HepG2 (cell line): Measurements from ENCODE around the gene OPRL1. TPM values are rescaled to one million over a fixed set of nuclear protein-coding genes. Genes with fewer than 3 reads are reported as not detected.
A peak's percentile ranks its signal among the peaks of the same experiment; 100 is the strongest.

Experiments
- BRD4 ChIP-seq: sonication (generic); formaldehyde crosslinking; IDR thresholded peaks from 2 replicates; pipeline ENCODE4 v1.4.0; 2020; ENCODE audit warnings: missing genetic modification reagents
- E2F5 ChIP-seq: sonication (generic); formaldehyde crosslinking; conservative IDR thresholded peaks from 2 replicates; pipeline ENCODE4 v1.4.0; 2020; ENCODE audit warnings: missing genetic modification reagents
- EED ChIP-seq: sonication (generic); formaldehyde crosslinking; IDR thresholded peaks from 2 replicates; pipeline ENCODE4 v1.5.0; 2020; ENCODE audit warnings: mild to moderate bottlenecking, missing genetic modification reagents
- FOXJ3 ChIP-seq: sonication (generic); formaldehyde crosslinking; IDR thresholded peaks from 2 replicates; pipeline ENCODE4 v1.4.0; 2020; ENCODE audit warnings: missing genetic modification reagents, mild to moderate bottlenecking, borderline replicate concordance
- HES4 ChIP-seq: sonication (generic); formaldehyde crosslinking; IDR thresholded peaks from 2 replicates; pipeline ENCODE4 v1.9.0; 2021; ENCODE audit warnings: mild to moderate bottlenecking, missing genetic modification reagents, borderline replicate concordance
- KAT7 ChIP-seq: IDR thresholded peaks from 2 replicates; pipeline ENCODE4 v1.6.1; 2018; ENCODE audit warnings: borderline replicate concordance, missing compliant biosample characterization
- NFYC ChIP-seq: IDR thresholded peaks from 2 replicates; pipeline ENCODE4 v1.6.1; 2016; ENCODE audit warnings: missing genetic modification reagents, missing compliant biosample characterization
- RXRB ChIP-seq: IDR thresholded peaks from 2 replicates; pipeline ENCODE4 v1.6.1; 2016; ENCODE audit warnings: borderline replicate concordance, missing genetic modification reagents, missing compliant biosample characterization
- SIN3B ChIP-seq: fragments of 150-350 bp; IDR thresholded peaks from 2 replicates; pipeline ENCODE4 v1.6.1; 2014; ENCODE audit warnings: low read length
- SKI ChIP-seq: fragments of 450-650 bp; IDR thresholded peaks from one replicate; pipeline ENCODE4 v1.6.1; 2018; ENCODE audit warnings: mild to moderate bottlenecking; ENCODE audit not compliant: partially characterized antibody
- STAT6 ChIP-seq: sonication (generic); formaldehyde crosslinking; IDR thresholded peaks from 2 replicates; pipeline ENCODE4 v1.4.0; 2020; ENCODE audit warnings: missing genetic modification reagents, mild to moderate bottlenecking, borderline replicate concordance
- ZBTB21 ChIP-seq: sonication (generic); formaldehyde crosslinking; IDR thresholded peaks from 2 replicates; pipeline ENCODE4 v1.4.0; 2020; ENCODE audit warnings: missing genetic modification reagents
- ZBTB46 ChIP-seq: sonication (generic); formaldehyde crosslinking; IDR thresholded peaks from 2 replicates; pipeline ENCODE4 v1.4.0; 2020; ENCODE audit warnings: mild to moderate bottlenecking, missing genetic modification reagents, borderline replicate concordance
- ZFP36L1 ChIP-seq: sonication (generic); formaldehyde crosslinking; IDR thresholded peaks from 2 replicates; pipeline ENCODE4 v1.8.0; 2022; ENCODE audit warnings: mild to moderate bottlenecking, missing genetic modification reagents, moderate library complexity
- ZMAT5 ChIP-seq: sonication (generic); formaldehyde crosslinking; IDR thresholded peaks from 2 replicates; pipeline ENCODE4 v1.5.0; 2020; ENCODE audit warnings: mild to moderate bottlenecking, low read depth, missing genetic modification reagents, borderline replicate concordance
- ZNF101 ChIP-seq: sonication (generic); formaldehyde crosslinking; IDR thresholded peaks from 2 replicates; pipeline ENCODE4 v1.4.0; 2020; ENCODE audit warnings: mild to moderate bottlenecking, low read depth, missing genetic modification reagents, borderline replicate concordance
- ZNF160 ChIP-seq: sonication (generic); formaldehyde crosslinking; IDR thresholded peaks from 2 replicates; pipeline ENCODE4 v1.8.0; 2022; ENCODE audit warnings: mild to moderate bottlenecking, inconsistent platforms, missing genetic modification reagents
- ZNF530 ChIP-seq: sonication (generic); formaldehyde crosslinking; IDR thresholded peaks from 2 replicates; pipeline ENCODE4 v1.5.0; 2020; ENCODE audit warnings: low read depth, mild to moderate bottlenecking, missing genetic modification reagents
- ZNF550 ChIP-seq: sonication (generic); formaldehyde crosslinking; IDR thresholded peaks from 2 replicates; pipeline ENCODE4 v1.4.0; 2020; ENCODE audit warnings: mild to moderate bottlenecking, missing genetic modification reagents, borderline replicate concordance
- polyA plus RNA-seq, 8 experiments: library from polyadenylated mRNA; depleted of rRNA in 3 of 8; stranded (reverse) in 7 of 8; unstranded in 1 of 8; fragments of >200 nt; fragmentation: Illumina TruSeq in 4 of 8; extraction: Trizol in 4 of 8; gene quantifications; 2 replicates each; pipeline versions ENCODE4 v1.2.1 to v1.2.3, GENCODE V29; 2011 to 2016; ENCODE audit warnings: low read depth in 4 of 8, missing spikeins in 1 of 8, mixed read lengths in 1 of 8; ENCODE audit not compliant: insufficient read depth in 1 of 8
- total RNA-seq, 5 experiments: library from RNA; depleted of rRNA; stranded (reverse); fragments of >200 nt; fragmentation: Illumina TruSeq; extraction: Trizol; gene quantifications; 2 replicates each; pipeline ENCODE4 v1.2.3, GENCODE V29; 2016; ENCODE audit warnings: low read depth in 1 of 5
- TF ChIP-seq, protein P1 (sequence below): sonication (generic); formaldehyde crosslinking; IDR thresholded peaks from 2 replicates; pipeline ENCODE4 v1.9.0; 2021; ENCODE audit warnings: missing genetic modification reagents, borderline replicate concordance

Gene OPRL1
- total and polyA plus RNA-seq, 2 of the 13 experiments (the other 11 are each of a cell fraction or from before 2014, with no cell fraction given) = 0.35 to 0.71 TPM

- TF ChIP-seq ZNF550 (CRISPR knock-in tag) = no peak
- TF ChIP-seq RXRB (CRISPR knock-in tag) = peak; percentile 50; the same call in 1 of the 2 replicates
- peak; percentile 84 for TF ChIP-seq BRD4
- TF ChIP-seq ZNF530 (CRISPR knock-in tag) = no peak
- TF ChIP-seq ZFP36L1 (CRISPR knock-in tag) = peak; percentile 91; the same call in 1 of the 2 replicates
- TF ChIP-seq SIN3B = no peak
- TF ChIP-seq SKI = no peak
- peak; percentile 57; the same call in 1 of the 2 replicates for TF ChIP-seq STAT6 (CRISPR knock-in tag)
- no peak for TF ChIP-seq ZMAT5 (CRISPR knock-in tag)
- peak; percentile 42 for TF ChIP-seq NFYC (CRISPR knock-in tag)
- TF ChIP-seq HES4 (CRISPR knock-in tag) = peak; percentile 13; the same call in 1 of the 2 replicates
- peak; percentile 57; the same call in 1 of the 2 replicates for TF ChIP-seq KAT7
- no peak for TF ChIP-seq ZBTB46 (CRISPR knock-in tag)
- TF ChIP-seq EED (CRISPR knock-in tag) = peak; percentile 61; the same call in 1 of the 2 replicates
- TF ChIP-seq, protein P1, sequence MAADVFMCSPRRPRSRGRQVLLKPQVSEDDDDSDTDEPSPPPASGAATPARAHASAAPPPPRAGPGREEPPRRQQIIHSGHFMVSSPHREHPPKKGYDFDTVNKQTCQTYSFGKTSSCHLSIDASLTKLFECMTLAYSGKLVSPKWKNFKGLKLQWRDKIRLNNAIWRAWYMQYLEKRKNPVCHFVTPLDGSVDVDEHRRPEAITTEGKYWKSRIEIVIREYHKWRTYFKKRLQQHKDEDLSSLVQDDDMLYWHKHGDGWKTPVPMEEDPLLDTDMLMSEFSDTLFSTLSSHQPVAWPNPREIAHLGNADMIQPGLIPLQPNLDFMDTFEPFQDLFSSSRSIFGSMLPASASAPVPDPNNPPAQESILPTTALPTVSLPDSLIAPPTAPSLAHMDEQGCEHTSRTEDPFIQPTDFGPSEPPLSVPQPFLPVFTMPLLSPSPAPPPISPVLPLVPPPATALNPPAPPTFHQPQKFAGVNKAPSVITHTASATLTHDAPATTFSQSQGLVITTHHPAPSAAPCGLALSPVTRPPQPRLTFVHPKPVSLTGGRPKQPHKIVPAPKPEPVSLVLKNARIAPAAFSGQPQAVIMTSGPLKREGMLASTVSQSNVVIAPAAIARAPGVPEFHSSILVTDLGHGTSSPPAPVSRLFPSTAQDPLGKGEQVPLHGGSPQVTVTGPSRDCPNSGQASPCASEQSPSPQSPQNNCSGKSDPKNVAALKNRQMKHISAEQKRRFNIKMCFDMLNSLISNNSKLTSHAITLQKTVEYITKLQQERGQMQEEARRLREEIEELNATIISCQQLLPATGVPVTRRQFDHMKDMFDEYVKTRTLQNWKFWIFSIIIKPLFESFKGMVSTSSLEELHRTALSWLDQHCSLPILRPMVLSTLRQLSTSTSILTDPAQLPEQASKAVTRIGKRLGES = no peak
- TF ChIP-seq ZNF160 = peak; percentile 65; the same call in 1 of the 2 replicates
- TF ChIP-seq ZNF101 (CRISPR knock-in tag) = no peak
- TF ChIP-seq ZBTB21 (CRISPR knock-in tag) = 0 out of 2 replicates have a peak, but pooled peaks have one; percentile 41
- peak; percentile 80; the same call in 1 of the 2 replicates for TF ChIP-seq FOXJ3 (CRISPR knock-in tag)
- no peak for TF ChIP-seq E2F5 (CRISPR knock-in tag)
Measured at GRCh38 chr20:64050261-64051032, 29.4 kb upstream of the OPRL1 start (continued).
